CD14-positive monocyte (primary cell): ENCODE results near the gene CDK5R2. TPM values are rescaled to one million over a fixed set of nuclear protein-coding genes. Genes with fewer than 3 reads are reported as not detected.

Experiments
- DNase-seq, 3 donors: peaks; one replicate each; pipeline ENCODE4 v3.0.0-alpha.2; 2011 to 2022
- H2AFZ ChIP-seq: 2 replicates; pipeline ENCODE4 v1.6.0; 2012; ENCODE audit warnings: mild to moderate bottlenecking, low read depth, low read length, inconsistent platforms; ENCODE audit not compliant: insufficient read depth, poor library complexity, severe bottlenecking
- H3K27ac ChIP-seq, 2 donors: 1 replicate in 1 of 2; 2 replicates in 1 of 2; pipeline ENCODE4 v1.5.1; 2012 to 2013; ENCODE audit warnings: low read length in 2 of 2, control low read depth in 1 of 2, inconsistent platforms in 1 of 2, low read depth in 1 of 2, mild to moderate bottlenecking in 1 of 2
- H3K27me3 ChIP-seq, 2 donors: one replicate each; pipeline versions ENCODE4 v1.6.0 to v1.6.1; 2011 to 2013; ENCODE audit warnings: low read length in 2 of 2; ENCODE audit not compliant: control insufficient read depth in 2 of 2, insufficient read depth in 2 of 2
- H3K36me3 ChIP-seq, 2 donors: replicated peaks in 1 of 2; 1 replicate in 1 of 2; 2 replicates in 1 of 2; pipeline versions ENCODE4 v1.5.1 to v1.6.1; 2012 to 2013; ENCODE audit warnings: low read length in 2 of 2, control low read depth in 1 of 2, inconsistent platforms in 1 of 2, mild to moderate bottlenecking in 1 of 2; ENCODE audit not compliant: insufficient read depth in 2 of 2, control insufficient read depth in 1 of 2
- H3K4me1 ChIP-seq, 2 donors: 1 replicate in 1 of 2; 2 replicates in 1 of 2; pipeline versions ENCODE4 v1.5.1 to v1.6.1; 2012 to 2013; ENCODE audit warnings: low read length in 2 of 2, control low read depth in 1 of 2, inconsistent platforms in 1 of 2, mild to moderate bottlenecking in 1 of 2, moderate library complexity in 1 of 2; ENCODE audit not compliant: insufficient read depth in 2 of 2, control insufficient read depth in 1 of 2
- H3K4me2 ChIP-seq: replicated peaks from 2 replicates; pipeline ENCODE3; 2012; ENCODE audit warnings: low read length, moderate library complexity, mild to moderate bottlenecking; ENCODE audit not compliant: poor library complexity, severe bottlenecking; ENCODE audit errors: extremely low read depth
- H3K4me3 ChIP-seq, 3 experiments: fragments of 200-600 bp in 1 of 3; sonication (generic) in 1 of 3; replicated peaks in 1 of 3; 1 replicate in 2 of 3; 2 replicates in 1 of 3; pipeline ENCODE4 v1.5.1; 2011 to 2013; ENCODE audit warnings: low read length in 3 of 3, mild to moderate bottlenecking in 3 of 3, control low read depth in 2 of 3, low read depth in 2 of 3, inconsistent platforms in 1 of 3, moderate library complexity in 1 of 3
- H3K79me2 ChIP-seq: 2 replicates; pipeline ENCODE4 v1.6.0; 2012; ENCODE audit warnings: mild to moderate bottlenecking, control low read depth, inconsistent platforms, low read length, moderate library complexity; ENCODE audit not compliant: insufficient read depth
- H3K9ac ChIP-seq: 2 replicates; pipeline ENCODE4 v1.6.0; 2017; ENCODE audit warnings: low read length, mild to moderate bottlenecking; ENCODE audit not compliant: insufficient read depth, poor library complexity, severe bottlenecking
- H3K9me3 ChIP-seq, 2 donors: replicated peaks in 1 of 2; 1 replicate in 1 of 2; 2 replicates in 1 of 2; pipeline versions ENCODE4 v1.5.1 to v1.6.1; 2012 to 2013; ENCODE audit warnings: low read length in 2 of 2, control low read depth in 1 of 2; ENCODE audit not compliant: control insufficient read depth in 1 of 2, insufficient read depth in 1 of 2
- H4K20me1 ChIP-seq: 2 replicates; pipeline ENCODE4 v1.6.0; 2012; ENCODE audit warnings: mild to moderate bottlenecking, low read length, control low read depth, moderate library complexity; ENCODE audit not compliant: insufficient read depth
- H3K27ac Mint-ChIP-seq, 7 donors: one replicate each; pipeline ENCODE4 v1.8.0; 2020; ENCODE audit warnings: mild to moderate bottlenecking in 7 of 7, mixed read lengths in 7 of 7, moderate library complexity in 6 of 7, inconsistent platforms in 2 of 7
- H3K27me3 Mint-ChIP-seq, 3 donors: one replicate each; pipeline ENCODE4 v1.8.0; 2021 to 2022; ENCODE audit warnings: low read depth in 3 of 3, mild to moderate bottlenecking in 3 of 3, mixed read lengths in 3 of 3, moderate library complexity in 3 of 3, inconsistent platforms in 1 of 3
- H3K36me3 Mint-ChIP-seq, 2 donors: one replicate each; pipeline ENCODE4 v1.8.0; 2020; ENCODE audit warnings: mixed read lengths in 2 of 2, inconsistent platforms in 1 of 2, mild to moderate bottlenecking in 1 of 2
- H3K4me1 Mint-ChIP-seq: one replicate; pipeline ENCODE4 v1.8.0; 2020; ENCODE audit warnings: mild to moderate bottlenecking, mixed read lengths
- H3K4me3 Mint-ChIP-seq, 2 donors: one replicate each; pipeline ENCODE4 v1.8.0; 2020; ENCODE audit warnings: mild to moderate bottlenecking in 2 of 2, mixed read lengths in 2 of 2, moderate library complexity in 1 of 2
- H3K9me3 Mint-ChIP-seq, 7 donors: one replicate each; pipeline ENCODE4 v1.8.0; 2020 to 2022; ENCODE audit warnings: mixed read lengths in 7 of 7, mild to moderate bottlenecking in 6 of 7, moderate library complexity in 6 of 7, inconsistent platforms in 2 of 7
- WGBS: methylation state at CpG from one replicate; pipeline ENCODE4 v1.1.5; 2013; ENCODE audit warnings: missing lambda C conversion rate; ENCODE audit not compliant: insufficient coverage; 5-methylcytosine and 5-hydroxymethylcytosine counted together
- intact Hi-C, 2 donors: fragments of 100-400 bp; cut with micrococcal nuclease; formaldehyde crosslinking; loops; one replicate each; pipeline versions ENCODE4 v1.15.0 to v1.15.1; 2023
- polyA plus RNA-seq, 3 donors: library from polyadenylated mRNA; depleted of rRNA in 1 of 3; unstranded in 2 of 3; stranded (reverse) in 1 of 3; fragments of 300-500 nt in 2 of 3; fragments of >200 nt in 1 of 3; fragmentation: Illumina TruSeq in 2 of 3; gene quantifications; 1 replicate in 2 of 3; 2 replicates in 1 of 3; pipeline ENCODE4 v1.2.3, GENCODE V29; 2012 to 2021
- TF ChIP-seq, protein P1 (sequence below): fragments of 200-600 bp; IDR thresholded peaks from one replicate; pipeline ENCODE4 v1.8.0; 2022; ENCODE audit warnings: antibody characterized with exemption, mild to moderate bottlenecking

CDK5R2 gene
- polyA plus RNA-seq, 3 donors: not detected

DNA sequence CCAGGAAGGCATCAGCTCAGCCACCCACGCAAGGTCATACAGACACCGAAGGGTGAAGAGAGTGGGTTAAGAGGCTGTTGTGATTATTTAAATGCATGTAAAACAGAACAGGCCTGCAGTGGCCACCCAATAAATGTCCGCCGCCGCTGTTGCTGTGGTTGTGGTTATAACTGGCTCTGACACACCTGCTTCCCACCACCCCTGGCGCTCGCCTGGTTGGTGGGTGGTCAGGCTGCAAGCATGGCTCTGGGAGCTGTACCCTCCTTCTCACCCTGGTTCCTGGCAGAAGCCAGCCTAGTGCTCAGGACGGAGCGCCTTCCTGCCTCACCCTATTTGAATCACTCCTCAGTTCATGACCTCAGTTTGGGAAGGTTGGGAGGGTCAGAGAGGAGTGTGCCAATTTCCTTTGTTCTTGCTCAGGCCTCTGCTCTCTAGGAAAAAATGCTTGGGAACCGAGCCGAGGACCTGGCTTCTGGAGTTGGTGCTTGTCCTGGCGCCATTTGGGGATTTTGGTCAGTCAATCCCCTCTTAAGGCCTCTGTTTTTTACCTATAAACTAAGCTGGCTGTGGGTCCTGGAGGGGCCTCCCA lies 39.0 kb downstream of the CDK5R2 start:
- Histone ChIP-seq H3K4me2 (no peak overlapping the region), H3K36me3 (no peaks in the 10 kb centered on the region), H3K4me3 (no peak overlapping the region), H3K9me3 (peaks cover 0 to 34% of the 10 kb centered on the region in 2 donors), H3K4me1 (peaks cover 3 to 9% of the 10 kb centered on the region in 2 donors), H3K9ac (no peak overlapping the region), H3K27me3 (peaks cover 57 to 95% of the 10 kb centered on the region in 2 donors), H2AFZ (no peak overlapping the region), H3K27ac (no peak overlapping the region), H3K79me2 (no peaks in the 10 kb centered on the region), H4K20me1 (no peaks in the 10 kb centered on the region)
- WGBS: 67% methylated on average over 1 of the region's 12 CpGs
- Mint-ChIP-seq H3K27me3 (peaks cover 85 to 97% (median 96%) of the 10 kb centered on the region in 3 donors), H3K36me3 (peaks cover 0 to 4% of the 10 kb centered on the region in 2 donors), H3K9me3 (peaks cover 0 to 23% (median 6%) of the 10 kb centered on the region in 7 donors), H3K4me1 (peaks cover 19% of the 10 kb centered on the region), H3K27ac (peak overlapping the region in 2 of 7 donors; percentile 10 to 37), H3K4me3 (peak overlapping the region in 1 of 2 donors; percentile 47)
- DNase-seq: no peak
- TF ChIP-seq, protein P1, sequence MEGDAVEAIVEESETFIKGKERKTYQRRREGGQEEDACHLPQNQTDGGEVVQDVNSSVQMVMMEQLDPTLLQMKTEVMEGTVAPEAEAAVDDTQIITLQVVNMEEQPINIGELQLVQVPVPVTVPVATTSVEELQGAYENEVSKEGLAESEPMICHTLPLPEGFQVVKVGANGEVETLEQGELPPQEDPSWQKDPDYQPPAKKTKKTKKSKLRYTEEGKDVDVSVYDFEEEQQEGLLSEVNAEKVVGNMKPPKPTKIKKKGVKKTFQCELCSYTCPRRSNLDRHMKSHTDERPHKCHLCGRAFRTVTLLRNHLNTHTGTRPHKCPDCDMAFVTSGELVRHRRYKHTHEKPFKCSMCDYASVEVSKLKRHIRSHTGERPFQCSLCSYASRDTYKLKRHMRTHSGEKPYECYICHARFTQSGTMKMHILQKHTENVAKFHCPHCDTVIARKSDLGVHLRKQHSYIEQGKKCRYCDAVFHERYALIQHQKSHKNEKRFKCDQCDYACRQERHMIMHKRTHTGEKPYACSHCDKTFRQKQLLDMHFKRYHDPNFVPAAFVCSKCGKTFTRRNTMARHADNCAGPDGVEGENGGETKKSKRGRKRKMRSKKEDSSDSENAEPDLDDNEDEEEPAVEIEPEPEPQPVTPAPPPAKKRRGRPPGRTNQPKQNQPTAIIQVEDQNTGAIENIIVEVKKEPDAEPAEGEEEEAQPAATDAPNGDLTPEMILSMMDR: no peak
- intact Hi-C loops: loop anchor here in 1 of 2 donors (10.0 kb wide), 1 partner anchor 156 kb away; no protein-coding TSS in a partner anchor

DNA sequence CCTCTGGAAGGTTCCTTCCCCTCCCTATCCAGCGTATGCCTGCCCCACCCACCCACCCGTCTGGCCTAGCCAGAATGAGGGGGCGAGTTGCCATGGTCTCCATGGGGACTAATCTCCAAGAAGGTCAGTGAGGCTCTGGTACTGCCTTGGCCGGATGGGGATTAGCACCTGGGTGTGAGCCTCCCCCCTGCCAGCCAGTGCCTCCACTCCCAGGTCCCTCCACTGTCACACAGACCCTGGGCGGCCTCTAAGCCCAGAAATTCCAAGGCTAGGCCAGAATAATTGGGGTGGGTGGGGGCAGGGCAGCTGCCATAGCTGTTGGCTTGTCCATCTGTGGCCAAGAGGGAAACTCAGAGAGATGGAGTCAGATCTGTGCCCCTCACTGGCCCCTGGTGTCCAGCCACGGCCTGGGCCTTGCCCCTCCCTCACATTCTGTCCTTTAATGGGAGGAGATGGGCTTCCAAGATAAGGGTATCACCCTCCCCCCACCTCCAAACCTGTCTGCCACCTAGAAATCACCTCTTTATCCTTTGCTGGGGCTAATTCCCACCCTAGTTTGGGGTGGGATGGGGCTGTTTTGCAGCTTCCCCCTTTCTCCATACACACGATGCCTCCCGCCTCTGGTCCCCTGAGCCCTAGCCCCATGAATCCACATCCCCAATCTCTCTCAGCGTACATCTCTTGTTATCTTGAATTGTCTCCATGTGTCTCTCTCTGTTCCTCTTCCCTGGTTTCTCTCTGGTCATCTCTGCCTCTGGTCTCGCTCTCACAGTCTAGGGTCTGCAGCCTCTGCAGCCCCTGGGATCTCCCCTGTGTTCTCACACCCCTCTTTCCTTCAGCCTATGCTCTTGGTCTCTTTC lies 39.8 kb downstream of the CDK5R2 start:
- H3K27me3 Mint-ChIP-seq: peaks cover 85 to 97% (median 96%) of the 10 kb centered on the region in 3 donors
- Histone ChIP-seq H3K9me3 (peaks cover 0 to 33% of the 10 kb centered on the region in 2 donors), H4K20me1 (no peaks in the 10 kb centered on the region), H2AFZ (no peak overlapping the region), H3K27ac (no peak overlapping the region), H3K27me3 (peaks cover 58 to 95% of the 10 kb centered on the region in 2 donors), H3K4me2 (no peak overlapping the region), H3K36me3 (no peaks in the 10 kb centered on the region), H3K9ac (no peak overlapping the region), H3K4me3 (no peak overlapping the region), H3K4me1 (peaks cover 3 to 5% of the 10 kb centered on the region in 2 donors), H3K79me2 (no peaks in the 10 kb centered on the region)
- 58% methylated on average over 4 of the region's 10 CpGs for WGBS
- no peak for DNase-seq
- peak overlapping the region in 1 of 2 donors; percentile 58 for H3K4me3 Mint-ChIP-seq
- TF ChIP-seq, protein P1: no peak
- peaks cover 13% of the 10 kb centered on the region for H3K4me1 Mint-ChIP-seq
- peaks cover 0 to 4% of the 10 kb centered on the region in 2 donors for H3K36me3 Mint-ChIP-seq
- intact Hi-C loops: loop anchor here in 1 of 2 donors (10.0 kb wide), 1 partner anchor 156 kb away; no protein-coding TSS in a partner anchor
- peak overlapping the region in 1 of 7 donors; percentile 56 for H3K27ac Mint-ChIP-seq
- peaks cover 0 to 21% (median 5%) of the 10 kb centered on the region in 7 donors for H3K9me3 Mint-ChIP-seq
